ENCODE data around the gene AOPEP. TPM values are rescaled to one million over a fixed set of nuclear protein-coding genes. Genes with fewer than 3 reads are reported as not detected.

AOPEP gene
- total RNA-seq, 1 experiment from 2014 or later: 36.4 TPM

DNA sequence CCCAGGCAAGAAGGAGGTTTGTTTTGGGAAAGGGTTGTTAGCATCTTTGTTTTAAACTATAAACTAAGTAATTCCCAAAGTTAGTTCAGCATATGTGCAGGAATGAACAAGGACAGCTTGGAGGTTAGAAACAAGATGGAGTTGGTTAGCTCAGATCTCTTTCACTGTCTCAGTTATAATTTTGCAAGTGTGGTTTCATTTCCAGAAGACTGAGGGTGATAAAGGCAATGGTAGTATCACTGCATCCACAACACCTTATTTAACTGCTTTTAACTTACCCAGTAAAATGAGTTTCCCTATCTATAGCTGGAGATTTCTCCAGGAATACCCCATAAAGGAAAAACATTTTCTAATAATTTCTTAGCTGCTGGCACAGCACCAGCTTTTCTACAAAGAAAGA is 152.7 kb downstream of the AOPEP start:
- peaks cover 8% of the 10 kb centered on the region for H3K4me1 ChIP-seq (ENCODE audit: control insufficient read depth, insufficient read depth, low read length)
- CTCF ChIA-PET: no interaction called here
- no peaks in the 10 kb centered on the region for H3K36me3 ChIP-seq (ENCODE audit: control insufficient read depth, insufficient read depth, low read length)
- POLR2A ChIA-PET: no interaction called here
- peak overlapping the region; percentile 34; the same call in 1 of the 2 replicates for H3K27ac ChIP-seq (ENCODE audit: low read length)
- no peak overlapping the region for H3K4me3 ChIP-seq (ENCODE audit: low read depth in 2 of 2, low read length in 2 of 2)
- no TSS peak for BruUV-seq (replicated peaks)
- ATAC-seq (no peak), DNase-seq (ENCODE audit: low read depth, low spot score) (no peak)
- H3K27me3 ChIP-seq (ENCODE audit: control insufficient read depth, insufficient read depth, low read length): no peaks in the 10 kb centered on the region
- TF ChIP-seq POLR2AphosphoS5 (IDR thresholded peaks at IDR 0.05; ENCODE audit: low read depth, low read length): no peak
- in situ Hi-C loops (cut with HindIII; ENCODE audit: low pct_unique_long_range_greater_than_20kb, low sequenced_read_pairs) (no loop called here), intact Hi-C loops (cut with micrococcal nuclease; ENCODE audit: unreplicated experiment) (no loop called here)
- H3K9me3 ChIP-seq (ENCODE audit: control insufficient read depth, insufficient read depth, low read depth, low read length): no peaks in the 10 kb centered on the region

DNA sequence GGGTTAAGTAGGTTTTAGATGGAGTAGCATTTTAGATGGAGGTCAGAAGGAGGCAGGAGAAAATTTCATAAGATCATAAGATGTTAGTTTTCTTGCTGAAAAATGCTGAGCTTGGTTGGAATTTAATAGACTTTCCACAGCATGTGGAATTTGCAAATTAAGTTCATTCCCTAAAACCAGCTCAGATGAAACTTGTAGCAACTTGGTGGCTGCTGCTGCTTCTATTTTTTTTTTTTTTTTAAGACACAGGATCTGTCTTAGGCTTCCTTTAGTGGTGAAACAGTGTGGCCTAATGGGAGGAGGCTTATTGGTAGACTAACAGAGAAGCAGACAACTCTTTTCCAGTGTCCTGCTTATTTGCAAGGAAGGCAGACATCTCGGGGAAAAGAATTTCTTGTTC is 154.5 kb downstream of the AOPEP start:
- Histone ChIP-seq H3K9me3 (ENCODE audit: control insufficient read depth, insufficient read depth, low read depth, low read length) (no peaks in the 10 kb centered on the region), H3K36me3 (ENCODE audit: control insufficient read depth, insufficient read depth, low read length) (no peaks in the 10 kb centered on the region), H3K4me1 (ENCODE audit: control insufficient read depth, insufficient read depth, low read length) (peaks cover 18% of the 10 kb centered on the region), H3K27me3 (ENCODE audit: control insufficient read depth, insufficient read depth, low read length) (no peaks in the 10 kb centered on the region), H3K4me3 (ENCODE audit: low read depth in 2 of 2, low read length in 2 of 2) (no peak overlapping the region), H3K27ac (ENCODE audit: low read length) (peak overlapping the region; percentile 66; the same call in 1 of the 2 replicates)
- ATAC-seq: no peak
- no peak for DNase-seq (ENCODE audit: low read depth, low spot score)
- ChIA-PET CTCF (no interaction called here), POLR2A (interaction anchor here (0.6 kb wide), 2 partner anchors 132 to 144 kb away, joined by 4 to 7 read pairs; no protein-coding TSS in a partner anchor)
- TF ChIP-seq SIN3A (IDR thresholded peaks at IDR 0.05; ENCODE audit: borderline replicate concordance, insufficient read depth, low read depth, low read length) (no peak), POLR2AphosphoS5 (IDR thresholded peaks at IDR 0.05; ENCODE audit: low read depth, low read length) (no peak), TCF7L2 (IDR thresholded peaks at IDR 0.05; ENCODE audit: low read depth, low read length) (no peak)
- TF ChIP-seq, protein P1, sequence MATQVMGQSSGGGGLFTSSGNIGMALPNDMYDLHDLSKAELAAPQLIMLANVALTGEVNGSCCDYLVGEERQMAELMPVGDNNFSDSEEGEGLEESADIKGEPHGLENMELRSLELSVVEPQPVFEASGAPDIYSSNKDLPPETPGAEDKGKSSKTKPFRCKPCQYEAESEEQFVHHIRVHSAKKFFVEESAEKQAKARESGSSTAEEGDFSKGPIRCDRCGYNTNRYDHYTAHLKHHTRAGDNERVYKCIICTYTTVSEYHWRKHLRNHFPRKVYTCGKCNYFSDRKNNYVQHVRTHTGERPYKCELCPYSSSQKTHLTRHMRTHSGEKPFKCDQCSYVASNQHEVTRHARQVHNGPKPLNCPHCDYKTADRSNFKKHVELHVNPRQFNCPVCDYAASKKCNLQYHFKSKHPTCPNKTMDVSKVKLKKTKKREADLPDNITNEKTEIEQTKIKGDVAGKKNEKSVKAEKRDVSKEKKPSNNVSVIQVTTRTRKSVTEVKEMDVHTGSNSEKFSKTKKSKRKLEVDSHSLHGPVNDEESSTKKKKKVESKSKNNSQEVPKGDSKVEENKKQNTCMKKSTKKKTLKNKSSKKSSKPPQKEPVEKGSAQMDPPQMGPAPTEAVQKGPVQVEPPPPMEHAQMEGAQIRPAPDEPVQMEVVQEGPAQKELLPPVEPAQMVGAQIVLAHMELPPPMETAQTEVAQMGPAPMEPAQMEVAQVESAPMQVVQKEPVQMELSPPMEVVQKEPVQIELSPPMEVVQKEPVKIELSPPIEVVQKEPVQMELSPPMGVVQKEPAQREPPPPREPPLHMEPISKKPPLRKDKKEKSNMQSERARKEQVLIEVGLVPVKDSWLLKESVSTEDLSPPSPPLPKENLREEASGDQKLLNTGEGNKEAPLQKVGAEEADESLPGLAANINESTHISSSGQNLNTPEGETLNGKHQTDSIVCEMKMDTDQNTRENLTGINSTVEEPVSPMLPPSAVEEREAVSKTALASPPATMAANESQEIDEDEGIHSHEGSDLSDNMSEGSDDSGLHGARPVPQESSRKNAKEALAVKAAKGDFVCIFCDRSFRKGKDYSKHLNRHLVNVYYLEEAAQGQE (IDR thresholded peaks at IDR 0.05; ENCODE audit: insufficient read depth in 1 of 2, low read depth in 2 of 2, low read length in 1 of 2): no peak
- TF ChIP-seq, protein P2, sequence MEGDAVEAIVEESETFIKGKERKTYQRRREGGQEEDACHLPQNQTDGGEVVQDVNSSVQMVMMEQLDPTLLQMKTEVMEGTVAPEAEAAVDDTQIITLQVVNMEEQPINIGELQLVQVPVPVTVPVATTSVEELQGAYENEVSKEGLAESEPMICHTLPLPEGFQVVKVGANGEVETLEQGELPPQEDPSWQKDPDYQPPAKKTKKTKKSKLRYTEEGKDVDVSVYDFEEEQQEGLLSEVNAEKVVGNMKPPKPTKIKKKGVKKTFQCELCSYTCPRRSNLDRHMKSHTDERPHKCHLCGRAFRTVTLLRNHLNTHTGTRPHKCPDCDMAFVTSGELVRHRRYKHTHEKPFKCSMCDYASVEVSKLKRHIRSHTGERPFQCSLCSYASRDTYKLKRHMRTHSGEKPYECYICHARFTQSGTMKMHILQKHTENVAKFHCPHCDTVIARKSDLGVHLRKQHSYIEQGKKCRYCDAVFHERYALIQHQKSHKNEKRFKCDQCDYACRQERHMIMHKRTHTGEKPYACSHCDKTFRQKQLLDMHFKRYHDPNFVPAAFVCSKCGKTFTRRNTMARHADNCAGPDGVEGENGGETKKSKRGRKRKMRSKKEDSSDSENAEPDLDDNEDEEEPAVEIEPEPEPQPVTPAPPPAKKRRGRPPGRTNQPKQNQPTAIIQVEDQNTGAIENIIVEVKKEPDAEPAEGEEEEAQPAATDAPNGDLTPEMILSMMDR (IDR thresholded peaks at IDR 0.05): no peak
- in situ Hi-C loops (cut with HindIII; ENCODE audit: low pct_unique_long_range_greater_than_20kb, low sequenced_read_pairs): no loop called here
- no TSS peak for BruUV-seq (replicated peaks)
- intact Hi-C loops (cut with micrococcal nuclease; ENCODE audit: unreplicated experiment): no loop called here

DNA sequence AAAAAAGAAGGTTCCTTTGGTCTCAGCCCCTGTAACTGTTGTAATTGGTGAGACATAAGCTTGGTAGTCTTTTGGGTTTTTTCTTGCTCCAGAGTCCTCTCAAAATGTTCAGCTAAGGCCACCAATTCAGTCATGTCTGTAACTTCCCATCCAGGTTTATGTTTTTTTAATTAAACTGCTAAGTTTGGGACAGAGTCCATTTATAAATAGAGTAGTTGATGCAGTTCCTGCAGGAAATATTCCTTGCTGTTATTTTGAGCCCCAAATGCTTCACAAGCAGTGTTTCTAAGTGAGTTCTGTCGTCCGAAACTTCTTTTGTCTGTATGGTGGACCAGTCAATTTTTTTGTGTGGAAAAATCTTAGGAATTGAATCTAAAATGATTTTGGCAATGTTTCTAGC is 155.0 kb downstream of the AOPEP start:
- DNase-seq (ENCODE audit: low read depth, low spot score) (no peak), ATAC-seq (no peak)
- H3K4me3 ChIP-seq (ENCODE audit: low read depth in 2 of 2, low read length in 2 of 2): no peak overlapping the region
- ChIA-PET CTCF (no interaction called here), POLR2A (interaction anchor here (0.6 kb wide), 1 partner anchor 143 kb away, joined by 4 read pairs; no protein-coding TSS in a partner anchor)
- TF ChIP-seq SIN3A (IDR thresholded peaks at IDR 0.05; ENCODE audit: borderline replicate concordance, insufficient read depth, low read depth, low read length): no peak
- TF ChIP-seq TCF7L2 (IDR thresholded peaks at IDR 0.05; ENCODE audit: low read depth, low read length): no peak
- TF ChIP-seq, protein P2 (IDR thresholded peaks at IDR 0.05): no peak
- TF ChIP-seq, protein P1 (IDR thresholded peaks at IDR 0.05; ENCODE audit: insufficient read depth in 1 of 2, low read depth in 2 of 2, low read length in 1 of 2): no peak
- TF ChIP-seq POLR2AphosphoS5 (IDR thresholded peaks at IDR 0.05; ENCODE audit: low read depth, low read length): no peak
- no TSS peak for BruUV-seq (replicated peaks)
- in situ Hi-C loops (cut with HindIII; ENCODE audit: low pct_unique_long_range_greater_than_20kb, low sequenced_read_pairs): no loop called here
- no peaks in the 10 kb centered on the region for H3K27me3 ChIP-seq (ENCODE audit: control insufficient read depth, insufficient read depth, low read length)
- H3K36me3 ChIP-seq (ENCODE audit: control insufficient read depth, insufficient read depth, low read length): no peaks in the 10 kb centered on the region
- intact Hi-C loops (cut with micrococcal nuclease; ENCODE audit: unreplicated experiment): no loop called here
- H3K27ac ChIP-seq (ENCODE audit: low read length): peak overlapping the region; percentile 66
- H3K4me1 ChIP-seq (ENCODE audit: control insufficient read depth, insufficient read depth, low read length): peaks cover 22% of the 10 kb centered on the region
- no peaks in the 10 kb centered on the region for H3K9me3 ChIP-seq (ENCODE audit: control insufficient read depth, insufficient read depth, low read depth, low read length)

Measured in Panc1 (cell line).